ENCODE data around the gene LY6G5B.

GRCh38 chr6:31621320-31621939 is 48.3 kb upstream of the LY6G5B start:
- TF ChIP-seq, protein P1, sequence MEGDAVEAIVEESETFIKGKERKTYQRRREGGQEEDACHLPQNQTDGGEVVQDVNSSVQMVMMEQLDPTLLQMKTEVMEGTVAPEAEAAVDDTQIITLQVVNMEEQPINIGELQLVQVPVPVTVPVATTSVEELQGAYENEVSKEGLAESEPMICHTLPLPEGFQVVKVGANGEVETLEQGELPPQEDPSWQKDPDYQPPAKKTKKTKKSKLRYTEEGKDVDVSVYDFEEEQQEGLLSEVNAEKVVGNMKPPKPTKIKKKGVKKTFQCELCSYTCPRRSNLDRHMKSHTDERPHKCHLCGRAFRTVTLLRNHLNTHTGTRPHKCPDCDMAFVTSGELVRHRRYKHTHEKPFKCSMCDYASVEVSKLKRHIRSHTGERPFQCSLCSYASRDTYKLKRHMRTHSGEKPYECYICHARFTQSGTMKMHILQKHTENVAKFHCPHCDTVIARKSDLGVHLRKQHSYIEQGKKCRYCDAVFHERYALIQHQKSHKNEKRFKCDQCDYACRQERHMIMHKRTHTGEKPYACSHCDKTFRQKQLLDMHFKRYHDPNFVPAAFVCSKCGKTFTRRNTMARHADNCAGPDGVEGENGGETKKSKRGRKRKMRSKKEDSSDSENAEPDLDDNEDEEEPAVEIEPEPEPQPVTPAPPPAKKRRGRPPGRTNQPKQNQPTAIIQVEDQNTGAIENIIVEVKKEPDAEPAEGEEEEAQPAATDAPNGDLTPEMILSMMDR (IDR thresholded peaks at IDR 0.05): no peak
- no peak for TF ChIP-seq POLR2A (IDR thresholded peaks at IDR 0.05)
